ENCODE measurements around the gene EEFSEC.

The EEFSEC gene

GRCh38 chr3:128369881-128370642 lies 216.8 kb downstream of the EEFSEC start:
- no peak for DNase-seq (ENCODE audit: low read depth)

DNA sequence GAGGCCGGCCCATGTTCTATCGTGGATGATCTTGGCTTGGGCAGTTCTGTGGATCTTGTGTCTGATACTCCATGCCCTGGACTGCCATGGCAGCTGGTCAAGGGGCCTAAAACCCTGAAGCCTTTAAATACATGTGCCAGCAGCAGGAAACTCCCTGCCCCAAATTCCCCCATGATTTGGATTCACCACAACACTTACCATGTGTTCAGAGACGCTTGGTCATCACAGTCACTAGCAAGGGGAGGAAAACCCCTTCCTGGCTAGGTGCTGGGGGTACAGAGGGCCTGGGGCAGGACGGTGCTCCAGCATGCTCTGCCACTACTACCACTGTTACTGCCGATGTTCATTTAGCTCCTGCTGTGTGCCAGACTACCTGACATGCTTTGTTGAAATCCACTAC lies 219.0 kb downstream of the EEFSEC start:
- DNase-seq (ENCODE audit: low read depth): no peak

DNA sequence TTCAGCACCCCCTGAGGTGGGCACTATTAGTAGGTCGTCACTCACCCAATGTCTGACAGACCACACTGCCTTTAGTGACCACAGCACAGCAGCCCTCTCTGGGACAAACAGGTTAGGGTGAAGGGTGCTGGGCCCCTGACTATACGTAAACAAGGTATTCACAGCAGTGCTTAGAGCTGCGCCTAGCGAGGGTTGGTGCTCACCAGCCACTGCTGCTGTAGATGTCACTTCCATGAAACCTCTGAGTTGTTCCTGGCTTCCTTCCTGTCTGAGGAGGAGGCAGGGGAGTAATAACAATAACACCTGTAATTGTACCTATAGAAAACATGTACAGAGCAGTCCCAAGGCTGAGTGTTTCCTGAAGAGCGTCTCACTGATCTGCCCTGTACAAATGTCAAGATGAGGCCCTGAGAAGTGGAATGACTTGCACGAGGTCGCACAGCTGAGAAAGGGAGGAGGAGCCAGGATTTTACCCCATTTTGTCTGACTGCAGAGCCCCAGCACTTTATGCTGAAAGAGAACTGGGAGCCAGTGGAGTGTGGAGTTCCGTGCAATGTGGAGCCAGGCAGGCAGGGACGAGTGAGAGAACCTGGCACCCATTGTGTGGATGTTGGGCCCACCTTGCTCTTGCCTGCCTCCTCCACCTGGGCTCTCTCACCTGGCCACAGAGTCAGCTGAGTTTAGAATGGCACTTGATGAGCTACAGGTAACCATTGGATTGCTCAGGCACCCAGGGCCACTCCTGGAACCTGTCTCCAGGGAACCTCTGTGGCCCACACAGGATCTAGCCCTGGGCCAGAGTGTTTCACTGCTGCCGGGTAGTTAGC lies 219.6 kb downstream of the EEFSEC start:
- no peak for DNase-seq (ENCODE audit: low read depth)

DNA sequence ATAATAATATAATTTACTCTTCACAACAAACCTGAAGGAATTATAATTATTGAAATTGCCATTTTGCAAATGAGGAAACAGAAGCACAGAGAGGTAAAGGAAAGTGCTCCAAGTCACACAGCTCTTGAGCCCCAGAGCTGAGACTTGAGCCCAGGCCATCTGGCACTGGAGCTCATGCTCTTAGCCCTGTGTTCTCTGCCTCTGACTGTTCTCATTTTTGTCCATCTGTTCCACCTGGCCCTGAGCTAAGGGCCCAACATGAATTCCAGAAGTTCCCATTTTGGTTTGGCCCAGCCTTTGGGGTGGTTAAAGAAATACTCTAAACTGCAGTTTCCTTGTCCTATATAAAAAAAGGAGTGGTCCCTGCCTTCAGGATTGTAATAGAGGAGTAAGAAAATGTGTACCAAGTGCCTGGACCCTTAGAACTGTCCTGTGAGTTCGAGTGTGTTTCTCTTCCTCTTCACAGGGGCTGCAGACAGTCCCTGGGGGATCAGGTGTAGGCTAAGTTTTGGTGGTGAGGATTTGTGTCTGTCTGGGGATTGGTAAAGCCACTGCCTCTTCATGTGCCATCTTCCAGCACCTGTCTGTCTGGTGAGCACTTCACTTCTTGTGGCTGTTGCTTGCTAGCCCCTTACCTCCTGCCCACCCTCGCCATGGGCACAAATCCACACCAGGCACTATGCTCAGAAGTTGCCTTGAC lies 221.6 kb downstream of the EEFSEC start:
- no peak for DNase-seq (ENCODE audit: low read depth)

DNA sequence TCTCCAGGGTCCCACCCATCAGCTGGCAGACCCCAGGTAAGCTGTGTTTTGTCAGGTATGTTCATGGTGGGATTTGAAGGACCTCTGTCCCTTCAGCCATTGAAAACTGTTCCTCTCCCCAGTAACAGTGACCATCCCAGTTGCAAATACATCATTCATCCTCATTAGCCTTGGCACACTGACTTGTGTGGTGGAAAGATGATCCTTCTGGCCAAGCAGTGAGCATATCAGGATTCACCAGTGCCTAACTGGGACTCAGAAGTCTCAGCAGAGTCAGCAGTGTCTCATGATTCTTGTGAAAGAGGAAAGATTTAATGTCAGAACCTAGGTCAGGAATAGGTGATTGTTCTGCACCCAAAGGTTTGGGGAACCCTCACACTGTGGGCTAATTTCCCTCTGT lies 223.2 kb downstream of the EEFSEC start:
- no peak for DNase-seq (ENCODE audit: low read depth)

DNA sequence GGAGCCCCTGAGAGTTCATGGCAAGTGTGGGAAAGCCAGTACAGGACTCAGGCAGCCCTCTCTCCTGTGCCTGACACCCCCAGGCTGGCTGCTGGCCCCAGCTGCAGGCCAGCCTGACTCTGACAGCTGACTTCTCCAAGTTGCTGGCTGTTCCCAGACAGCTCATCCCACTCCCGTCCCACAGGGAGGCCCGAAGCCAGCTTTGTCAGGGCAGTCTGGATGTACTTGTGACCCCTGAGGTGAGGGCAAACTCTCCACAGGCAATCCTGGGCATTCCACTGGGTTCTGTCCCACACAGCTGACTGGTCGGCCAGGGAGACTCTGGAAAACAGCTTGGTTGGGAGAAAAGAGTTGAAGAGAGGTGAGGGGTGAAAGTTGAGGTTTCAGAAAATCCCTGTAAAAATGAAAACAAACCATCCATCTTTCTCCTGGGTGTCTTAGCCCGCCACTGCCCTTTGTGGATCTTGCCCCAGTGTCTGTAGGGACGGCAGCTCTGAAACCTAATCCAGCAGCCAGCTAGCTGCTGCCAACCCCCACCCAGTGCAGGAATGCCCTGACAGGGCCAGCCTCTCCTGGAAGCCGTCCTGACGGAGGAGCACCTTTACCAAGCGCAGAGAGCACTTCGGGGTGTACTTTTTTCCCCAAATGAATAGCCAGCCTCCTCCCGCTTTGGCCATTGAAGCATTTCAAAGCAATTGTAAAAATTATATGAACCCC lies 225.5 kb downstream of the EEFSEC start:
- no peak for DNase-seq (ENCODE audit: low read depth)

- DNase-seq (ENCODE audit: low read depth): no peak
These were observed 226.3 kb downstream of the EEFSEC start for GRCh38 chr3:128379367-128380160.

GRCh38 chr3:128380295-128380694 lies 227.0 kb downstream of the EEFSEC start:
- DNase-seq (ENCODE audit: low read depth): no peak

DNA sequence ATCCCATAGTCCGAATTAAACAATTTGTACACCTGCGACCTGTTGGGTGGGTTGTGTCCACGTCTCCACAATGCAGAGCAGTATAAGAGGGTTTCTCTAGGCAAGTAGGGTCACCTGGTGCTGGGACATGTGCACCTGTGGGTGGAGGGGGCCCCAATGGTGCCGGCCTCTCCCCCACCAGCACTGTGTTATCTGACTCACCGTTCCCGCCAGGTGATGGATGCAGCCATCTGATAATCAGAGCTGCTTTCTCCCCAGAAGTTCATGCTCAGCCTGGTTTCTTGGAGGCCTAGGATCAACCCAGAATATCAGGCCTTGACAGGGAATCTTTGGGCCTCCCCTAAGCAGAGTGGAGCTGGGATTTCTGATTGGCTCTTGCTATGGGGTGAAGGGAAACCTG lies 227.4 kb downstream of the EEFSEC start:
- no peak for DNase-seq (ENCODE audit: low read depth)

GRCh38 chr3:128381609-128382008 lies 228.3 kb downstream of the EEFSEC start:
- no peak for DNase-seq (ENCODE audit: low read depth)

GRCh38 chr3:128382221-128382807 lies 229.0 kb downstream of the EEFSEC start:
- no peak for DNase-seq (ENCODE audit: low read depth)

- DNase-seq (ENCODE audit: low read depth): no peak
These were observed 230.3 kb downstream of the EEFSEC start for GRCh38 chr3:128383316-128384235.

- no peak for DNase-seq (ENCODE audit: low read depth)
These were observed 232.0 kb downstream of the EEFSEC start for GRCh38 chr3:128385080-128385832.

DNA sequence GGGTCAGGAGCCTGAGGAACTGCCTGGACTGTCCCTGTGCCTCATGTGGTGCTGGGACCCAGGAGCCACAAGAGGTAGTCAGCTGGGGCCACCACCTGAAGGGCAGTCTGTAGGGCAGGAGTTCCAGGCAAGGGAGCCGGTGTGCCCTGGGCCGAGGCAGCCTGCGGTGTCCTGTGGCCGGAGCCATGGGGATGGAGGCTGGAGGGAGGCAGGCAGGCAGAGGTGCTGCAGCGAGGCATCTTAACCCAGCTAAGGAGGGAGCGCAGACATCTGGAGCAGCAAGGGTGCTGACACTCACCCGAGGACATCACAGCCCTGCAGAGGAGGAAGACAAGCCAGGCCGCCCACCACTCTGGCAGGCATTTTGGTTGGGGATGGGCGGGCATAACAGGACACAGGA lies 235.7 kb downstream of the EEFSEC start:
- DNase-seq (ENCODE audit: low read depth): no peak

GRCh38 chr3:128390867-128391266 lies 237.6 kb downstream of the EEFSEC start:
- no peak for DNase-seq (ENCODE audit: low read depth)

- DNase-seq (ENCODE audit: low read depth): no peak
These were observed 238.7 kb downstream of the EEFSEC start for GRCh38 chr3:128392021-128392420.

GRCh38 chr3:128392818-128393544 lies 239.7 kb downstream of the EEFSEC start:
- no peak for DNase-seq (ENCODE audit: low read depth)

DNA sequence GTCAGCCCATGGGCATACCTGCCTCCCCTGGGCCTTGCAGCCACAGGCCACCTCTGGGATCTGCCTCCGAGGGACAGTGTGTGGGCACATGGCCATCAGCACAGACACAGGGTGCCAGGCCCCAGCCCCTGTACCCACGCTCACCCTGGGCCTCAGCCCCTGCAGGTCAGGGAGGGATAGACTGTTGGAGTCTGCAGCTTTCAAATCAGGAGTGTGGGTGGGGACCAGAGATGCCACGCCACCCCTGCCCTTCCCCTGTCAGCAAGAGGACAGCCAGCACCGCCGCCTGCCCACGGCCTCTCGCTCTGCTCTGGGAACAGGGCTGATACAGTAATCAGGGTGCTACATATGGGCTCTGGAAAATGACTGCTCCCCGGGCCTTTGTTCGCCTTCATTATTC lies 240.8 kb downstream of the EEFSEC start:
- no peak for DNase-seq (ENCODE audit: low read depth)

Data from T-helper 22 cell (primary cell).